ENCODE results near the gene SCGB3A2. TPM values are rescaled to one million over a fixed set of nuclear protein-coding genes. Genes with fewer than 3 reads are reported as not detected.

Gene SCGB3A2
- total and polyA plus RNA-seq, 12 donors: 0.69 to 0.79 (median 0.71) TPM; not detected in 9

DNA sequence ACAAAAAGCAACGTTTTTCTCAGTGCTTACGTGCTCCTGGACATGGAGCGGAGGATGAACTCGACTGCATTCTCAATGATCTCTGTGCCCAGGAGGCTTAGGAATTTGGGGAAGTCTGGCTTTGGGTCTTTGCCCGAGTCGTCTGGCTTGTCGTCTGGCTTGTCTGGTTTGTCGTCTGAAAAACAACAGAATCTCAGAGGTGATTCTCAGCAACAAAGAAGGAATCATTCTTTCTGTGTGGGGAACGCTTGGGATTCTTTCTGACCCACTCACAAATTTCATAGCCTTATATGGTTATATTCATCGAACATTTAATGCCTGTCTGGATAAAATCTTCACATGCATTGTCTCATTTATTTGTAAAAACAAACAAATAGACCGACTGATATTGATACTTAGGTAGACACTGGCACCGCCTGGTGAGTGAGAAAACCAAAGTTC is 23.1 kb downstream of the SCGB3A2 start:
- Histone ChIP-seq H3K27ac (no peak overlapping the region), H3K4me1 (replicated peaks in 1 of 2) (no peaks in the 10 kb centered on the region)
- TF ChIP-seq POLR2A (IDR thresholded peaks at IDR 0.05): no peak
- TF ChIP-seq, protein P1, sequence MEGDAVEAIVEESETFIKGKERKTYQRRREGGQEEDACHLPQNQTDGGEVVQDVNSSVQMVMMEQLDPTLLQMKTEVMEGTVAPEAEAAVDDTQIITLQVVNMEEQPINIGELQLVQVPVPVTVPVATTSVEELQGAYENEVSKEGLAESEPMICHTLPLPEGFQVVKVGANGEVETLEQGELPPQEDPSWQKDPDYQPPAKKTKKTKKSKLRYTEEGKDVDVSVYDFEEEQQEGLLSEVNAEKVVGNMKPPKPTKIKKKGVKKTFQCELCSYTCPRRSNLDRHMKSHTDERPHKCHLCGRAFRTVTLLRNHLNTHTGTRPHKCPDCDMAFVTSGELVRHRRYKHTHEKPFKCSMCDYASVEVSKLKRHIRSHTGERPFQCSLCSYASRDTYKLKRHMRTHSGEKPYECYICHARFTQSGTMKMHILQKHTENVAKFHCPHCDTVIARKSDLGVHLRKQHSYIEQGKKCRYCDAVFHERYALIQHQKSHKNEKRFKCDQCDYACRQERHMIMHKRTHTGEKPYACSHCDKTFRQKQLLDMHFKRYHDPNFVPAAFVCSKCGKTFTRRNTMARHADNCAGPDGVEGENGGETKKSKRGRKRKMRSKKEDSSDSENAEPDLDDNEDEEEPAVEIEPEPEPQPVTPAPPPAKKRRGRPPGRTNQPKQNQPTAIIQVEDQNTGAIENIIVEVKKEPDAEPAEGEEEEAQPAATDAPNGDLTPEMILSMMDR (IDR thresholded peaks at IDR 0.05): no peak

DNA sequence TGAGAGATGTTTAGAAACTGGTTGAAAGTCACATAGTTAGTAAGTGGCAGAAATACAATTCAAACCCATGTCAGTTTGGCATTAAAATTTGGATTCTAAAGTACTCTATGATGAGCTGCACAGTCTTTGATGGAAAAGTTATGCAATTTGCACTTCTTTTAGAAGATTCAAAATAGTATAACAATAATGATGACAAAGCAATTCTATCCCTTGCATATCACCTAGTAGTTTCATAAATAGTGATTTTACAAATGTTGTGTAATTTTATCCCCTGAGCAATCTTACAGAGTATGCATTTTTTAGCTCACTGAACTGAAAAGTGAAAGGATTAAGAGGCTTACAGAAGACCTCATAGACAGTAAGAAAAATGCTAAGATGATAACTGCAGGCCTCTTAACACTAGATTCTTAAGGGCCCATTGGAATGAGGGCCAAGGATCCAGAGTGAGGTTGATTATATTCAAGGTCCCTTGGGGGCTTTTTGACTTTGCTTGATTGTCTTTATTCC is 24.2 kb downstream of the SCGB3A2 start:
- Histone ChIP-seq H3K36me3 (replicated peaks in 1 of 2) (no peaks in the 10 kb centered on the region), H3K4me1 (replicated peaks in 1 of 2) (no peaks in the 10 kb centered on the region), H3K9me3 (replicated peaks in 1 of 3) (no peaks in the 10 kb centered on the region), H3K27me3 (no peaks in the 10 kb centered on the region), H3K4me3 (no peak overlapping the region), H3K27ac (no peak overlapping the region)
- intact Hi-C loops (cut with DNase I): no loop called here
- no peak for TF ChIP-seq POLR2A (IDR thresholded peaks at IDR 0.05)
- TF ChIP-seq, protein P1 (IDR thresholded peaks at IDR 0.05): no peak
- no peak for DNase-seq

More for the DNA sequence above, 23.1 kb downstream of the SCGB3A2 start:
- Histone ChIP-seq H3K4me3 (no peak overlapping the region), H3K27me3 (no peaks in the 10 kb centered on the region), H3K9me3 (replicated peaks in 1 of 3) (no peaks in the 10 kb centered on the region), H3K36me3 (replicated peaks in 1 of 2) (no peaks in the 10 kb centered on the region)
- 74 to 78% (median 76%) methylated on average over 12 of the region's 12 CpGs for WGBS, 4 donors
- intact Hi-C loops (cut with DNase I): no loop called here
- DNase-seq: no peak

- Histone ChIP-seq H3K4me1 (replicated peaks in 1 of 2) (no peaks in the 10 kb centered on the region), H3K36me3 (replicated peaks in 1 of 2) (no peaks in the 10 kb centered on the region), H3K4me3 (no peak overlapping the region), H3K27me3 (no peaks in the 10 kb centered on the region), H3K9me3 (replicated peaks in 1 of 3) (no peaks in the 10 kb centered on the region), H3K27ac (no peak overlapping the region)
- DNase-seq: no peak
- 66 to 84% (median 75%) methylated on average over 4 of the region's 4 CpGs for WGBS, 4 donors
- TF ChIP-seq POLR2A (IDR thresholded peaks at IDR 0.05): no peak
- TF ChIP-seq, protein P1 (IDR thresholded peaks at IDR 0.05): no peak
- intact Hi-C loops (cut with DNase I): no loop called here
These were observed 25.6 kb downstream of the SCGB3A2 start for GRCh38 chr5:147904110-147904509.

DNA sequence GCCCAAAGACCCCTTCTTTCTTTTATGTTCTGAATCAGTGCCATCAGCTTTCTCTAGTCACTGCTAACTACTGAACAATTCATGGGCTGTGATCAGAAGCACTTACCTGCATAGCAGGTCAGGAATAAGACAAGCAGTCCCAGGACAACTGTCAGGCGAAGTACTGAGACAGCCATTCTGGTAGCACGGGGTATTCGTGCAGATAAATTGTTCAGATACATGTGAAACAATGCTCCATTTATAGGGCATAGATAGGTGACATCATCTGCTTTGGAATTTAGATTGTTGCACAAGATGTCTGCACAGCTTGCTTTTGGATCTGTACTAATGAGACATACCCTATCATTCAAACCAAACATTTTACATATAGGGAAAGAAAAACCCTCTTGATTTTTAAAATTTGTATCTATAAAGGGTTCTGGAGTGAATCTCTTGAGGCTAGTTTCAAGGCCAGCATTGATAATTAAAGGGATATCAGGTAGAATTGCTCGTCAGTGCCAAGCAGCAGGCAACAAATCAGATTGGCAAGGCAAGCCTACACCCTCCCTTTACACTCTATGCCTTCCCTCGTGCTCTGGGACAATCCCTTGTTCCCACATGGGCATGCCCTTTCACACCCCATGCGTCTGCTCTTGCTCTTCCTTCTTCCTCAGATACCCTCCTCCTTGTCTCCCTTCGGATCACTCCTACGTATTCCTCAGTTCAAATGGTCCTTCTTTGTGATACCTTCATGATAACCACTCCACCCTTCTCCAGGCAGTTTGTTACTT is 28.0 kb downstream of the SCGB3A2 start, which contains the start of gene C5orf46:
Gene C5orf46 (minus strand): TSS at position 213 of the 770 bp plus-strand sequence. CDS start 37 bp downstream, at position 176.
- no peaks in the 10 kb centered on the region for H3K36me3 ChIP-seq (replicated peaks in 1 of 2)
- no peaks in the 10 kb centered on the region for H3K9me3 ChIP-seq (replicated peaks in 1 of 3)
- no peak for DNase-seq
- intact Hi-C loops (cut with DNase I): no loop called here
- H3K27me3 ChIP-seq: no peaks in the 10 kb centered on the region
- H3K27ac ChIP-seq: no peak within 1 kb of the TSS
- no peak for TF ChIP-seq POLR2A (IDR thresholded peaks at IDR 0.05)
- TF ChIP-seq, protein P1 (IDR thresholded peaks at IDR 0.05): no peak
- 78 to 80% (median 80%) methylated on average over 7 to 8 of the region's 8 CpGs for WGBS, 4 donors
- no peak within 1 kb of the TSS for H3K4me3 ChIP-seq
- H3K4me1 ChIP-seq (replicated peaks in 1 of 2): no peaks in the 10 kb centered on the region

All from adrenal gland (tissue), 12 donors.